GM12864 (cell line): Measurements from ENCODE around the gene WWOX.

Experiments
- DNase-seq: peaks from one replicate; pipeline ENCODE4 v3.0.0-alpha.2; 2011; ENCODE audit warnings: low read depth
- H3K4me3 ChIP-seq: 2 replicates; pipeline ENCODE4 v1.5.1; 2011; ENCODE audit warnings: mild to moderate bottlenecking, low read depth, low read length, control low read depth
- TF ChIP-seq, protein P1 (sequence below): IDR thresholded peaks from 2 replicates; pipeline ENCODE4 v1.5.1; 2011; ENCODE audit warnings: low read depth, mild to moderate bottlenecking, moderate library complexity, low read length, control low read depth, inconsistent platforms; ENCODE audit errors: missing control alignments

WWOX gene

DNA sequence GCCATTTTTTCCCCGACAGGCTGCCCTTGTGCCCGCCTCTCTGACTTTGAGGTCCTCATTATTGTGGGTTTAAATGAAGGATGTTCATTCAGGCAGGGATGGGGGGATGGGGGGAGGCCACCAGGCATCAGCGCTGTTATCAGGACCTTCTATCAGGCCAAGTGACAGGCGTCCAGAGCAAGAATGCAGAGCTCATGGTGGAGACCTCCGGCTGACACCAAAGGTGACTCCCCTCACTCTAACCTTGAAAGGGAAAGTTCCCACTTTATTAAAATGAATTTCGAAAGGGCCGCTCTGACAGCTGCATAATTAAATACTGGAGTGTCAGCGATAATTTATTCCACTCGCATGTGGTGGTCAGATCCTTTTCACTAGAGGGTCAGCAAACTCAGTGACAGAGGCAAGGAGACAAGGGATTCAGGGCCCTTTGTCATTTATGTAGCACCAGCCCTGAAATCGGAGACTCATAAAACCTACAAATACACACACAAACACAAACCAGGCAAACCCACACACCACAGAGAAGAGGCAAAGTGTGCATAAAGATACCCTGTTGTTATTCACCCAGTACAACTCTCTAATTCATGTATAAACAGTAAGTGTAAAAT lies 1065.0 kb downstream of the WWOX start:
- TF ChIP-seq, protein P1, sequence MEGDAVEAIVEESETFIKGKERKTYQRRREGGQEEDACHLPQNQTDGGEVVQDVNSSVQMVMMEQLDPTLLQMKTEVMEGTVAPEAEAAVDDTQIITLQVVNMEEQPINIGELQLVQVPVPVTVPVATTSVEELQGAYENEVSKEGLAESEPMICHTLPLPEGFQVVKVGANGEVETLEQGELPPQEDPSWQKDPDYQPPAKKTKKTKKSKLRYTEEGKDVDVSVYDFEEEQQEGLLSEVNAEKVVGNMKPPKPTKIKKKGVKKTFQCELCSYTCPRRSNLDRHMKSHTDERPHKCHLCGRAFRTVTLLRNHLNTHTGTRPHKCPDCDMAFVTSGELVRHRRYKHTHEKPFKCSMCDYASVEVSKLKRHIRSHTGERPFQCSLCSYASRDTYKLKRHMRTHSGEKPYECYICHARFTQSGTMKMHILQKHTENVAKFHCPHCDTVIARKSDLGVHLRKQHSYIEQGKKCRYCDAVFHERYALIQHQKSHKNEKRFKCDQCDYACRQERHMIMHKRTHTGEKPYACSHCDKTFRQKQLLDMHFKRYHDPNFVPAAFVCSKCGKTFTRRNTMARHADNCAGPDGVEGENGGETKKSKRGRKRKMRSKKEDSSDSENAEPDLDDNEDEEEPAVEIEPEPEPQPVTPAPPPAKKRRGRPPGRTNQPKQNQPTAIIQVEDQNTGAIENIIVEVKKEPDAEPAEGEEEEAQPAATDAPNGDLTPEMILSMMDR: no peak
- no peak for DNase-seq
- no peak overlapping the region for H3K4me3 ChIP-seq

DNA sequence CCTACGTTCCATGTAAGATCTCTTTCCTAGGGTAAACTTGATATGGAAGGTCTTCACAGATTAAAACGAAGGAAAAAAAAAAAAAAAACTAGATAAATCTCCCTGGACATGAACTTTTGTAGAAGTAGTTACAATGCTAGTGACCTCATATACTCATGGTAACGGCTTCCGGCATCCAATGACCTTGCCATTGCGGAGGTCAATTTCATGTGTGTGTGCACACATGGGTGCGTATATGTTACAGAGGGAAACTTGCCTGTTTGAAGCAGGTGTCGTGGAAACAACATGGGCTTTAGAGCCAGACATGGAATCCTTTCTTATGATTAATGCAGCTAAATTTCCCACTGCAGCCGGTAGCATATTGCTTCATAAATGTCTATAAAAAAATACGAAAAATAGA lies 1065.6 kb downstream of the WWOX start:
- TF ChIP-seq, protein P1: no peak
- DNase-seq: no peak
- H3K4me3 ChIP-seq: no peak overlapping the region

DNA sequence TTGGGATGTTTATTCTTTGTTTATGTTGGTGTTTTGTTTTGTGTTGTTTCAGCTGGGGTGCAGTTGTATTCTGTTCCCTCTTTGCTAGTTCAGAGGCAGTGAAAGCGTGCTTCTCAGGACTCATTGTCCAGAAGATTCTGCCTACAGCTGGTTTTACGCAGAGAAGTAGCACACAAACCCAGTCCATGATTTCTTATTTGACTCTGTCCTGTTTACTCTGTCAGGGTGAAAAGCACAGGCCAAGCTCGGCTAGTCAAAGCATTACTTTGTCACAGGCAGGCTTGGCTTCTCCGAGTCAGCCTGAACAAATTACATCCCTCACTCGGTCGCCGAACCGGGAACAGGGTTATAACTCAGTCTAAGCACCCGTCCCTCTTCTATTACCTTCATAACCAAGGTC lies 1066.1 kb downstream of the WWOX start:
- TF ChIP-seq, protein P1: no peak
- DNase-seq: no peak

DNA sequence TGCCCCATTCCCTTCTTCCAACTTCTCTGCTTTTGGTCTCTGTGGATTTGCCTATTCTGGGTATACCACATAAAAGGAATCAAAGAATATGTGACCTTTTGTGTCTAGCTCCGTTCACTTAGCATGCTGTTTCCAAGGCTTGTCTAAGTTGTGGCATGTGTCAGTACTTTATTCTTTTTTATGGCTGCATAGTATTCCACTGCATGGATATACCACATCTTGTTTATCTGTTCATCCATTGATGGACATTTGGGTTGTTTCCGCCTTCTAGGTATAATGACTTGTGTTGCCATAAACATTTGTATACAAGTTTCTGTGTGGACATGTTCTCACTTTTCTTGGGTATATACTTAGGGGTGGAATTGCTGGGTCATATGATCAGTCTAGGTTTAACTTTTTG lies 1068.4 kb downstream of the WWOX start:
- no peak for DNase-seq
- H3K4me3 ChIP-seq: no peak overlapping the region
- TF ChIP-seq, protein P1: no peak

More for the DNA sequence above, 1066.1 kb downstream of the WWOX start:
- H3K4me3 ChIP-seq: no peak overlapping the region

DNA sequence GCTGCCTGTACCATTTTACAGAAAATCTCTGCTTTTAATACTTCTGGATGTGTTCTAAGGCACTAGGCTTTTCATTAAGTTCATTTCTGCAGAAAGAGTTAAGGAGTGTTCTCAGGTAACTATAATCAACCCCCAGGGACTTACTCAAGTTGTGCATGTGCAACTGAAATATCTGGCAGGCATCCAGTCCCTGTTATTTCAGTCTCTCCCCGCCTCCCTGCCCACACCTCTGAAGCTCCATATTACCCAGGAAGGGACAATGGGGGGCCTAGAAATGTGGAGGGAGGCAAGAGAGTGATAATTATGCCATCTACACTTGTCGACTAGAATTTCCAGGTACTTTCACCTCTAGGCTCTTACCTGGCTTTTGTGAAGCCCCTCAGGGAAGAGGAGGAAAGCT lies 1068.9 kb downstream of the WWOX start:
- no peak for DNase-seq
- TF ChIP-seq, protein P1: no peak
- no peak overlapping the region for H3K4me3 ChIP-seq

DNA sequence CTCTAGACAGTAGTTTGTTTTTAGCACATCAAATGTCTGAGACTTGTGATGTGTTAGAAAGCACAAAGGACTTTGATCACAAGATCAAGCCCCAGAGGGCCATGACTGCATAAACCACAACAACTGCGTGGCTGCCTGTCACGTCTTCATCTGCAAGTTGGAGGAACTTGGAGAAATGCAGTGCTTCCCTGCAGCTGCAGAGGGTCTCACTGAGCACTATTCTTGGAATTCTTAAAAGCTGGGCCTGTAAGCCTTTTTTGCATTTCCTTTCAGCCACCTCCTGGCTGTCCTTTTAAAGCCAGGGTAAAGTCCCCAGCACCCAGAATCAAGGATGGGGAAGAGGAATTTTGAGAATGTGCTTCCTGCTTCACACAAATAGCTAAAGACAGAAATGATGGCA lies 1069.8 kb downstream of the WWOX start:
- TF ChIP-seq, protein P1: no peak
- no peak overlapping the region for H3K4me3 ChIP-seq
- DNase-seq: no peak

DNA sequence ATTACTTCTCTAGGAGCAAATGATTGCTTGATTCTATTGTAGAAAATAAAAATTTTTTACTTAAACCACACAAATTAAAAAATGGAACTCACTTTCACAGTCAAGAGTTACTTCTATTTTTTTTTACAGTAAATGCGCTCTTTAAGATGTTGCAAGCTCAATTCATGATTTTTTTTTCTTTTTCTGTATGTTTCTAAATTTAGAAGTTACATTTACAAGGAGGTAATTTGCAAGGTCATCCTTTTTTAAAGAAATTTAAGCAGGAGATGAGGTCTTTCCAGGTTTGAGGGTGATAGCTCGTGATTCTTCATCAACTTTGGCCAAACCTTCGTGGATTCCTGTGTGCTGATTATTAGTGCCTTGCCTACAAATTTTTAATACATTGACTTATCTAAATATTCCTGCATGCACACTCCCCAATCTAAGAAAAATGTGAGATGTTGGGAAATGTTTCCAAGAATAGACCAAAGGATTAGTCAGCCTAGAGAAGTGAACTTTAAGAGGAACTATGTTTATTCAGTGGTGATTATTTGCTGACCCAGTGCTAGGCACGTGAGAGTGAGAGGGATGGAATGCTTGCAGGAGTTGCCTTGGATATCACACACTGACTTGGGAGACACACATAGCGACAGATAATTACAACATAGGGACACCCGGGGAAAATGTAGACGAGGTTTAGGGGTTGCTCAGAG lies 1071.2 kb downstream of the WWOX start:
- TF ChIP-seq, protein P1: no peak
- H3K4me3 ChIP-seq: no peak overlapping the region
- no peak for DNase-seq
